ENCODE measurements around the gene PLEKHG2.

PLEKHG2 gene

GRCh38 chr19:39435499-39436349 is 23.3 kb downstream of the PLEKHG2 start, which contains the start of gene RPS16:
Gene RPS16, minus strand, starts transcription at chr19:39435949. Its CDS starts 54 bp downstream, at chr19:39435895.
- peak within 1 kb of the TSS; percentile 68 for H3K4me2 ChIP-seq (ENCODE audit: low read depth, low read length)
- H3K9me3 ChIP-seq (replicated peaks; ENCODE audit: insufficient read depth, low read length): no peaks in the 10 kb centered on the region
- peak; percentile 99 for DNase-seq
- no peaks in the 10 kb centered on the region for H3K9me2 ChIP-seq (replicated peaks; ENCODE audit: insufficient read depth, low read length)
- H3K27me3 ChIP-seq (replicated peaks; ENCODE audit: insufficient read depth, low read length): no peaks in the 10 kb centered on the region
- peaks cover 15% of the 10 kb centered on the region for H4K20me1 ChIP-seq (ENCODE audit: insufficient read depth, low read length)
- H3K79me2 ChIP-seq (ENCODE audit: low read length): peaks cover 31% of the 10 kb centered on the region
- peak within 1 kb of the TSS; percentile 20; the same call in 1 of the 2 replicates for H2AFZ ChIP-seq (ENCODE audit: low read length)
- peak within 1 kb of the TSS; percentile 96 for H3K9ac ChIP-seq (ENCODE audit: low read length)
- no peak for TF ChIP-seq EZH2phosphoT487 (IDR thresholded peaks at IDR 0.05; ENCODE audit: low read length)
- no peak for TF ChIP-seq EZH2 (optimal IDR thresholded peaks at IDR 0.05; ENCODE audit: low read depth, low read length)
- TF ChIP-seq CTCF (IDR thresholded peaks at IDR 0.05; ENCODE audit: low read length): no peak
- peaks cover 16% of the 10 kb centered on the region for H3K36me3 ChIP-seq (replicated peaks; ENCODE audit: insufficient read depth, low read length)
- H3F3A ChIP-seq (ENCODE audit: insufficient read depth, low read length): peaks cover 46% of the 10 kb centered on the region
- H3K4me3 ChIP-seq (ENCODE audit: low read length): peak within 1 kb of the TSS; percentile 100
- peaks cover 49% of the 10 kb centered on the region for H3K4me1 ChIP-seq (ENCODE audit: low read length)
- H3K27ac ChIP-seq (ENCODE audit: low read length): peak within 1 kb of the TSS; percentile 65

DNA sequence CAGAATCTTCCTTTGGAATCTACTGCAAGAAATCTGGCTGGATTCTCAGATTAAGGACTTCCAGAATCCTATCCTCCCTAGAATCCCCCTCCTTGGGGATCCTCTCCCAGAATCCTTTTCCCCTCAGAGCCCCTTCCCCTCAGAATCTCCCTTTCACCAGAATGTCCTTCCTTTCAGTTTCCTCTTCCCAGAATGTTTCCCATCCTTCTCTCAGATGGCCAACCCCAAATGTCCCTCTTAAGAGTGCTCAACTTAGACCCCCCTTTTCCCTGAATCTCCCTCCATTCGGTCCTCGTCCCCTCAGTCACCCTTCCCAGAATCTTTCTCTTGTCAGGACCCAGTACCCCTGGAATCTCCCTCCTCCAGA is 23.9 kb downstream of the PLEKHG2 start:
- Histone ChIP-seq H3K27ac (ENCODE audit: low read length) (peak overlapping the region; percentile 58; the same call in 1 of the 2 replicates), H4K20me1 (ENCODE audit: insufficient read depth, low read length) (peaks cover 15% of the 10 kb centered on the region), H2AFZ (ENCODE audit: low read length) (peak overlapping the region; percentile 20; the same call in 1 of the 2 replicates), H3K4me2 (ENCODE audit: low read depth, low read length) (peak overlapping the region; percentile 67), H3K9ac (ENCODE audit: low read length) (peak overlapping the region; percentile 96), H3K4me1 (ENCODE audit: low read length) (peaks cover 47% of the 10 kb centered on the region), H3F3A (ENCODE audit: insufficient read depth, low read length) (peaks cover 40% of the 10 kb centered on the region), H3K36me3 (replicated peaks; ENCODE audit: insufficient read depth, low read length) (peaks cover 16% of the 10 kb centered on the region), H3K9me2 (replicated peaks; ENCODE audit: insufficient read depth, low read length) (no peaks in the 10 kb centered on the region), H3K79me2 (ENCODE audit: low read length) (peaks cover 31% of the 10 kb centered on the region), H3K9me3 (replicated peaks; ENCODE audit: insufficient read depth, low read length) (no peaks in the 10 kb centered on the region), H3K4me3 (ENCODE audit: low read length) (peak overlapping the region; percentile 69), H3K27me3 (replicated peaks; ENCODE audit: insufficient read depth, low read length) (no peaks in the 10 kb centered on the region)
- TF ChIP-seq CTCF (IDR thresholded peaks at IDR 0.05; ENCODE audit: low read length) (no peak), EZH2 (optimal IDR thresholded peaks at IDR 0.05; ENCODE audit: low read depth, low read length) (no peak), EZH2phosphoT487 (IDR thresholded peaks at IDR 0.05; ENCODE audit: low read length) (no peak)
- DNase-seq: no peak

GRCh38 chr19:39438270-39438934 is 25.9 kb downstream of the PLEKHG2 start:
- Histone ChIP-seq H3K4me3 (ENCODE audit: low read length) (no peak overlapping the region), H4K20me1 (ENCODE audit: insufficient read depth, low read length) (peaks cover 13% of the 10 kb centered on the region), H3K9me2 (replicated peaks; ENCODE audit: insufficient read depth, low read length) (no peaks in the 10 kb centered on the region), H3K27me3 (replicated peaks; ENCODE audit: insufficient read depth, low read length) (no peaks in the 10 kb centered on the region), H3K27ac (ENCODE audit: low read length) (no peak overlapping the region), H3F3A (ENCODE audit: insufficient read depth, low read length) (peaks cover 26% of the 10 kb centered on the region), H3K4me2 (ENCODE audit: low read depth, low read length) (no peak overlapping the region), H3K4me1 (ENCODE audit: low read length) (peaks cover 30% of the 10 kb centered on the region), H3K79me2 (ENCODE audit: low read length) (peaks cover 28% of the 10 kb centered on the region), H3K36me3 (replicated peaks; ENCODE audit: insufficient read depth, low read length) (peaks cover 10% of the 10 kb centered on the region), H2AFZ (ENCODE audit: low read length) (no peak overlapping the region), H3K9me3 (replicated peaks; ENCODE audit: insufficient read depth, low read length) (no peaks in the 10 kb centered on the region), H3K9ac (ENCODE audit: low read length) (no peak overlapping the region)
- TF ChIP-seq EZH2phosphoT487 (IDR thresholded peaks at IDR 0.05; ENCODE audit: low read length) (no peak), EZH2 (optimal IDR thresholded peaks at IDR 0.05; ENCODE audit: low read depth, low read length) (no peak), CTCF (IDR thresholded peaks at IDR 0.05; ENCODE audit: low read length) (no peak)
- DNase-seq: no peak
